Vagina (tissue), 2 donors: ENCODE data around the gene DNMBP.

Source experiments
- CTCF ChIP-seq, 3 experiments: fragments of 450-650 bp in 2 of 3; fragments of 200-600 bp in 1 of 3; sonication (generic) in 1 of 3; IDR thresholded peaks; one replicate each; pipeline ENCODE4 v1.5.1; 2017 to 2019; ENCODE audit warnings: antibody characterized with exemption in 3 of 3, mild to moderate bottlenecking in 2 of 3, moderate library complexity in 2 of 3
- POLR2A ChIP-seq, 2 donors: fragments of 450-650 bp; IDR thresholded peaks; one replicate each; pipeline ENCODE4 v1.6.1; 2017; ENCODE audit warnings: antibody characterized with exemption in 2 of 2, mild to moderate bottlenecking in 2 of 2, moderate library complexity in 2 of 2
- POLR2AphosphoS5 ChIP-seq, 2 donors: sonication (generic); formaldehyde crosslinking; IDR thresholded peaks; one replicate each; pipeline ENCODE4 v1.9.0; 2017; ENCODE audit warnings: antibody characterized with exemption in 2 of 2, mild to moderate bottlenecking in 2 of 2, low read depth in 1 of 2; ENCODE audit not compliant: insufficient read depth in 1 of 2

GRCh38 chr10:100038561-100039071 is 28.9 kb upstream of the DNMBP start:
- TF ChIP-seq CTCF (IDR thresholded peaks at IDR 0.05) (no peak), POLR2A (IDR thresholded peaks at IDR 0.05) (no peak), POLR2AphosphoS5 (IDR thresholded peaks at IDR 0.05; ENCODE audit: insufficient read depth in 1 of 2, low read depth in 1 of 2) (no peak)
